Measurements from ENCODE around the gene ATP2A3. TPM values are rescaled to one million over a fixed set of nuclear protein-coding genes. Genes with fewer than 3 reads are reported as not detected.

Gene ATP2A3
- polyA plus RNA-seq, 3 donors: 6.9 to 46.5 (median 9.5) TPM

DNA sequence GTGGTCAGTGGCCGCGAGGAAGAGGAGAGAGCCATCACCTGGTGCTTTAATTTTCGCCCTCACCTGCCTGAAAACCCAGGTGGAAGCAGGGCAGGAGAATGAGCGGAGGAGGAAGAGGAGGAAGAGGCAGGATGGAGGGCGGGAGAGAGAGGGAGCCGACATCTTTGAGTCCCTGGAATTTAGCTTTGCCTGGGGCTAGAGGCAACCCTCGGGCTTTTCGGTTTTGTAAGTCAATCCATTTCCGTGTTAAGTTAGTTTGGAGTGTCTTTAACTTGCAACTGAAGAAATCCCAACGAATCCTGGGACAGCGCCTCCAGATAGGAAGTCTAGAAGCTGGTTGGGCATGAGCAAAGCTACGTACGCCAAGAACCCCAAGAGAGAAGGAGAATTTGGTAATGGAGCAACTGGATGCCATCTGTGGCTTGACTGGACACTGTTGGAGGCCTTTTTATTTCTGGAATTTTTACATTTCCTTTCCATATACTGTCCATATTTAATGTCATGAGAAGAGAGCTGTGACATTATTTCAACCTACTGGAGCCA is 36.9 kb upstream of the ATP2A3 start:
- no peak overlapping the region for H3K4me2 ChIP-seq (replicated peaks; ENCODE audit: extremely low read depth, low read length, poor library complexity, severe bottlenecking)
- H3K27me3 ChIP-seq (ENCODE audit: control insufficient read depth in 2 of 2, insufficient read depth in 2 of 2, low read length in 2 of 2): peaks cover 0 to 4% of the 10 kb centered on the region in 2 donors
- H4K20me1 ChIP-seq (ENCODE audit: insufficient read depth, low read length): peaks cover 27% of the 10 kb centered on the region
- H3K4me3 ChIP-seq (replicated peaks in 1 of 3; ENCODE audit: low read depth in 2 of 3, low read length in 3 of 3): no peak overlapping the region
- peaks cover 26% of the 10 kb centered on the region for H3K4me1 Mint-ChIP-seq
- WGBS (ENCODE audit: insufficient coverage): 87% methylated on average over 9 of the region's 13 CpGs
- peaks cover 0 to 19% (median 3%) of the 10 kb centered on the region in 3 donors for H3K27me3 Mint-ChIP-seq (ENCODE audit: low read depth in 3 of 3)
- no peak overlapping the region for H2AFZ ChIP-seq (ENCODE audit: insufficient read depth, low read depth, low read length, poor library complexity, severe bottlenecking)
- H3K9me3 ChIP-seq (replicated peaks in 1 of 2; ENCODE audit: control insufficient read depth in 1 of 2, insufficient read depth in 1 of 2, low read length in 2 of 2): no peaks in the 10 kb centered on the region
- peaks cover 13 to 16% of the 10 kb centered on the region in 2 donors for H3K36me3 Mint-ChIP-seq
- peaks cover 18 to 32% of the 10 kb centered on the region in 2 donors for H3K4me1 ChIP-seq (ENCODE audit: control insufficient read depth in 1 of 2, insufficient read depth in 2 of 2, low read length in 2 of 2)
- intact Hi-C loops (cut with micrococcal nuclease): loop anchor here (5.0 to 10.0 kb wide), 4 partner anchors 39 to 266 kb away; partner anchors contain the start of gene ATP2A3 (in 1 of the 2)
- H3K9me3 Mint-ChIP-seq: peaks cover 0 to 9% (median 7%) of the 10 kb centered on the region in 7 donors
- H3K36me3 ChIP-seq (replicated peaks in 1 of 2; ENCODE audit: control insufficient read depth in 1 of 2, insufficient read depth in 2 of 2, low read length in 2 of 2): peaks cover 8 to 11% of the 10 kb centered on the region in 2 donors
- H3K27ac ChIP-seq (ENCODE audit: low read depth in 1 of 2, low read length in 2 of 2): no peak overlapping the region
- H3K79me2 ChIP-seq (ENCODE audit: insufficient read depth, low read length): no peaks in the 10 kb centered on the region
- TF ChIP-seq, protein P1, sequence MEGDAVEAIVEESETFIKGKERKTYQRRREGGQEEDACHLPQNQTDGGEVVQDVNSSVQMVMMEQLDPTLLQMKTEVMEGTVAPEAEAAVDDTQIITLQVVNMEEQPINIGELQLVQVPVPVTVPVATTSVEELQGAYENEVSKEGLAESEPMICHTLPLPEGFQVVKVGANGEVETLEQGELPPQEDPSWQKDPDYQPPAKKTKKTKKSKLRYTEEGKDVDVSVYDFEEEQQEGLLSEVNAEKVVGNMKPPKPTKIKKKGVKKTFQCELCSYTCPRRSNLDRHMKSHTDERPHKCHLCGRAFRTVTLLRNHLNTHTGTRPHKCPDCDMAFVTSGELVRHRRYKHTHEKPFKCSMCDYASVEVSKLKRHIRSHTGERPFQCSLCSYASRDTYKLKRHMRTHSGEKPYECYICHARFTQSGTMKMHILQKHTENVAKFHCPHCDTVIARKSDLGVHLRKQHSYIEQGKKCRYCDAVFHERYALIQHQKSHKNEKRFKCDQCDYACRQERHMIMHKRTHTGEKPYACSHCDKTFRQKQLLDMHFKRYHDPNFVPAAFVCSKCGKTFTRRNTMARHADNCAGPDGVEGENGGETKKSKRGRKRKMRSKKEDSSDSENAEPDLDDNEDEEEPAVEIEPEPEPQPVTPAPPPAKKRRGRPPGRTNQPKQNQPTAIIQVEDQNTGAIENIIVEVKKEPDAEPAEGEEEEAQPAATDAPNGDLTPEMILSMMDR (IDR thresholded peaks at IDR 0.05): no peak
- H3K27ac Mint-ChIP-seq: peak overlapping the region in 3 of 7 donors; percentile 73 to 86 (median 79)
- H3K9ac ChIP-seq (ENCODE audit: insufficient read depth, low read length, poor library complexity, severe bottlenecking): no peak overlapping the region
- H3K4me3 Mint-ChIP-seq: no peak overlapping the region
- DNase-seq: no peak

DNA sequence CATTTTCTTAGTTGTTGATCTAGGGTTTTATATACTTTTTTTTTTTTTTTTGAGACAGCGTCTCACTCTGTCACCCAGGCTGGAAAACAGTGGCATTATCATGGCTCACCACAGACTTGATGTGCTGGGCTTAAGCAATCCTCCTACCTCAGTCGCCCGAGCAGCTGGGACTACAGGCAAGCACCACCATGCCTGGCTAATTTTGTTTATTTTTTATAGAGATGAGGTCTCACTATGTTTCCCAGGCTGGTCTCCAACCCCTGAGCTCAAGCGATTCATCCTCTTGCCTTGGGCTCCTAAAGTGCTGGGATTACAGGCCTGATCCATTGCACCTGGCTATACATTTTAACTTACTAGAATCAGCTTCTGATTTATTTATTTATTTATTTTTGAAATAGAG is 34.2 kb upstream of the ATP2A3 start:
- H3K9me3 Mint-ChIP-seq: peaks cover 0 to 19% (median 14%) of the 10 kb centered on the region in 7 donors
- TF ChIP-seq, protein P1 (IDR thresholded peaks at IDR 0.05): no peak
- Histone ChIP-seq H2AFZ (ENCODE audit: insufficient read depth, low read depth, low read length, poor library complexity, severe bottlenecking) (no peak overlapping the region), H3K36me3 (replicated peaks in 1 of 2; ENCODE audit: control insufficient read depth in 1 of 2, insufficient read depth in 2 of 2, low read length in 2 of 2) (no peaks in the 10 kb centered on the region), H3K4me2 (replicated peaks; ENCODE audit: extremely low read depth, low read length, poor library complexity, severe bottlenecking) (no peak overlapping the region), H3K27me3 (ENCODE audit: control insufficient read depth in 2 of 2, insufficient read depth in 2 of 2, low read length in 2 of 2) (peaks cover 0 to 4% of the 10 kb centered on the region in 2 donors), H4K20me1 (ENCODE audit: insufficient read depth, low read length) (peaks cover 2% of the 10 kb centered on the region), H3K9ac (ENCODE audit: insufficient read depth, low read length, poor library complexity, severe bottlenecking) (no peak overlapping the region), H3K27ac (ENCODE audit: low read depth in 1 of 2, low read length in 2 of 2) (no peak overlapping the region), H3K4me3 (replicated peaks in 1 of 3; ENCODE audit: low read depth in 2 of 3, low read length in 3 of 3) (no peak overlapping the region), H3K9me3 (replicated peaks in 1 of 2; ENCODE audit: control insufficient read depth in 1 of 2, insufficient read depth in 1 of 2, low read length in 2 of 2) (peaks cover 0 to 4% of the 10 kb centered on the region in 2 donors), H3K79me2 (ENCODE audit: insufficient read depth, low read length) (no peaks in the 10 kb centered on the region), H3K4me1 (ENCODE audit: control insufficient read depth in 1 of 2, insufficient read depth in 2 of 2, low read length in 2 of 2) (peaks cover 14 to 16% of the 10 kb centered on the region in 2 donors)
- no peak overlapping the region for H3K4me3 Mint-ChIP-seq
- WGBS (ENCODE audit: insufficient coverage): no CpG with 5 or more reads among the region's 4 CpGs
- peaks cover 0 to 2% of the 10 kb centered on the region in 2 donors for H3K36me3 Mint-ChIP-seq
- intact Hi-C loops (cut with micrococcal nuclease): no loop called here
- peaks cover 14% of the 10 kb centered on the region for H3K4me1 Mint-ChIP-seq
- H3K27me3 Mint-ChIP-seq (ENCODE audit: low read depth in 3 of 3): peaks cover under 1 to 10% (median 1%) of the 10 kb centered on the region in 3 donors
- no peak for DNase-seq
- H3K27ac Mint-ChIP-seq: no peak overlapping the region

All from CD14-positive monocyte (primary cell).